ENCODE data around the gene DGCR2. TPM values are rescaled to one million over a fixed set of nuclear protein-coding genes. Genes with fewer than 3 reads are reported as not detected.

DGCR2 gene
- total and polyA plus RNA-seq, 2 donors (not counting 1 experiment from before 2014, with no cell fraction given): 34.3 to 39.5 TPM

- Histone ChIP-seq H3K27me3 (ENCODE audit: control insufficient read depth, insufficient read depth, low read length) (no peaks in the 10 kb centered on the region), H3K4me3 (replicated peaks in 1 of 4; ENCODE audit: control extremely low read depth in 1 of 4, insufficient read depth in 1 of 4, low read depth in 3 of 4, low read length in 4 of 4) (no peak overlapping the region), H4K20me1 (ENCODE audit: control insufficient read depth, extremely low read depth, insufficient read depth, low read length) (no peaks in the 10 kb centered on the region), H3K79me2 (ENCODE audit: control insufficient read depth, insufficient read depth, low read length) (no peaks in the 10 kb centered on the region), H3K4me2 (ENCODE audit: extremely low read depth, insufficient read depth, low read length) (no peak overlapping the region), H3K4me1 (ENCODE audit: control insufficient read depth, extremely low read depth, insufficient read depth, low read length) (no peaks in the 10 kb centered on the region), H2AFZ (ENCODE audit: low read length) (no peak overlapping the region), H3K36me3 (ENCODE audit: control insufficient read depth, insufficient read depth, low read length) (peaks cover 16% of the 10 kb centered on the region), H3K27ac (ENCODE audit: insufficient read depth, low read length) (no peak overlapping the region), H3K9ac (ENCODE audit: insufficient read depth, low read length) (no peak overlapping the region), H3K9me3 (ENCODE audit: control insufficient read depth, insufficient read depth, low read depth, low read length) (no peaks in the 10 kb centered on the region)
- TF ChIP-seq CTCF (conservative IDR thresholded peaks at IDR 0.05 in 1 of 2, IDR thresholded peaks at IDR 0.05 in 1 of 2; ENCODE audit: low read depth in 1 of 2, low read length in 2 of 2) (no peak), EZH2 (IDR thresholded peaks at IDR 0.05; ENCODE audit: low read length, missing control alignments) (no peak)
- no peak for DNase-seq (ENCODE audit: low read depth in 2 of 2)
These were observed 75.2 kb downstream of the DGCR2 start for GRCh38 chr22:19046719-19047609.

GRCh38 chr22:19046287-19046686 is 75.9 kb downstream of the DGCR2 start:
- Histone ChIP-seq H3K4me3 (replicated peaks in 1 of 4; ENCODE audit: control extremely low read depth in 1 of 4, insufficient read depth in 1 of 4, low read depth in 3 of 4, low read length in 4 of 4) (no peak overlapping the region), H2AFZ (ENCODE audit: low read length) (no peak overlapping the region), H3K4me2 (ENCODE audit: extremely low read depth, insufficient read depth, low read length) (no peak overlapping the region), H3K27me3 (ENCODE audit: control insufficient read depth, insufficient read depth, low read length) (no peaks in the 10 kb centered on the region), H3K27ac (ENCODE audit: insufficient read depth, low read length) (no peak overlapping the region), H3K4me1 (ENCODE audit: control insufficient read depth, extremely low read depth, insufficient read depth, low read length) (no peaks in the 10 kb centered on the region), H3K79me2 (ENCODE audit: control insufficient read depth, insufficient read depth, low read length) (no peaks in the 10 kb centered on the region), H3K9ac (ENCODE audit: insufficient read depth, low read length) (no peak overlapping the region), H3K9me3 (ENCODE audit: control insufficient read depth, insufficient read depth, low read depth, low read length) (no peaks in the 10 kb centered on the region), H4K20me1 (ENCODE audit: control insufficient read depth, extremely low read depth, insufficient read depth, low read length) (no peaks in the 10 kb centered on the region), H3K36me3 (ENCODE audit: control insufficient read depth, insufficient read depth, low read length) (peaks cover 14% of the 10 kb centered on the region)
- no peak for TF ChIP-seq CTCF (conservative IDR thresholded peaks at IDR 0.05 in 1 of 2, IDR thresholded peaks at IDR 0.05 in 1 of 2; ENCODE audit: low read depth in 1 of 2, low read length in 2 of 2)
- DNase-seq (ENCODE audit: low read depth in 2 of 2): no peak

GRCh38 chr22:19045094-19045493 is 77.1 kb downstream of the DGCR2 start:
- Histone ChIP-seq H3K9ac (ENCODE audit: insufficient read depth, low read length) (no peak overlapping the region), H3K36me3 (ENCODE audit: control insufficient read depth, insufficient read depth, low read length) (peaks cover 20% of the 10 kb centered on the region), H2AFZ (ENCODE audit: low read length) (no peak overlapping the region), H3K4me2 (ENCODE audit: extremely low read depth, insufficient read depth, low read length) (no peak overlapping the region), H3K9me3 (ENCODE audit: control insufficient read depth, insufficient read depth, low read depth, low read length) (no peaks in the 10 kb centered on the region), H3K79me2 (ENCODE audit: control insufficient read depth, insufficient read depth, low read length) (no peaks in the 10 kb centered on the region), H3K27ac (ENCODE audit: insufficient read depth, low read length) (no peak overlapping the region), H3K4me1 (ENCODE audit: control insufficient read depth, extremely low read depth, insufficient read depth, low read length) (no peaks in the 10 kb centered on the region), H3K4me3 (replicated peaks in 1 of 4; ENCODE audit: control extremely low read depth in 1 of 4, insufficient read depth in 1 of 4, low read depth in 3 of 4, low read length in 4 of 4) (no peak overlapping the region), H3K27me3 (ENCODE audit: control insufficient read depth, insufficient read depth, low read length) (no peaks in the 10 kb centered on the region), H4K20me1 (ENCODE audit: control insufficient read depth, extremely low read depth, insufficient read depth, low read length) (no peaks in the 10 kb centered on the region)
- TF ChIP-seq EZH2 (IDR thresholded peaks at IDR 0.05; ENCODE audit: low read length, missing control alignments) (no peak), CTCF (conservative IDR thresholded peaks at IDR 0.05 in 1 of 2, IDR thresholded peaks at IDR 0.05 in 1 of 2; ENCODE audit: low read depth in 1 of 2, low read length in 2 of 2) (no peak)
- no peak for DNase-seq (ENCODE audit: low read depth in 2 of 2)
